Measurements from ENCODE around the gene TNS3.
"Not testable (repeated sequence)": the region's sequence is repeated elsewhere in the genome, so short reads cannot be mapped to it uniquely, and the experiment has no call there.

The TNS3 gene

GRCh38 chr7:47606593-47607046 is 24.7 kb upstream of the TNS3 start:
- Histone ChIP-seq H2BK12ac (ENCODE audit: low read length in 2 of 2) (peak overlapping the region; percentile 85 to 100), H4K91ac (ENCODE audit: low read length) (peak overlapping the region; percentile 96), H3K4me1 (ENCODE audit: control insufficient read depth, insufficient read depth, low read depth, low read length) (peaks cover 19% of the 10 kb centered on the region), H3K18ac (ENCODE audit: low read depth in 1 of 2, low read length in 2 of 2) (peak overlapping the region; percentile 25 to 71), H3K4ac (ENCODE audit: low read depth in 1 of 2, low read length in 2 of 2) (peak overlapping the region in 1 of 2 experiments; percentile 98), H2BK120ac (ENCODE audit: low read depth, low read length) (peak overlapping the region; percentile 21)
- H3K36me3 ChIP-seq (ENCODE audit: control insufficient read depth in 1 of 2, insufficient read depth in 2 of 2, low read depth in 1 of 2, low read length in 2 of 2); H2AK5ac ChIP-seq (ENCODE audit: low read length, severe bottlenecking); H3K23ac ChIP-seq (ENCODE audit: low read length in 2 of 2); H2BK5ac ChIP-seq (ENCODE audit: low read depth, low read length, poor library complexity, severe bottlenecking); H3K27ac ChIP-seq (ENCODE audit: low read length, poor library complexity, severe bottlenecking); H3K27me3 ChIP-seq (ENCODE audit: control insufficient read depth in 1 of 2, insufficient read depth in 1 of 2, low read length in 2 of 2); H2AFZ ChIP-seq (ENCODE audit: low read depth, low read length); H3K79me1 ChIP-seq (replicated peaks; ENCODE audit: low read length, poor library complexity, severe bottlenecking); H3K14ac ChIP-seq (ENCODE audit: low read length in 2 of 2); H4K8ac ChIP-seq (ENCODE audit: low read length); H3K4me2 ChIP-seq (ENCODE audit: low read length, poor library complexity, severe bottlenecking); H2BK15ac ChIP-seq (ENCODE audit: low read depth, poor library complexity, severe bottlenecking); H3K9me3 ChIP-seq (ENCODE audit: control insufficient read depth, low read length); H3K4me3 ChIP-seq (ENCODE audit: insufficient read depth in 1 of 2, low read depth in 1 of 2, low read length in 2 of 2); H3K9ac ChIP-seq (ENCODE audit: low read length): not testable (repeated sequence)
- 90% methylated on average over 8 of the region's 9 CpGs for WGBS
- DNase-seq: peak; percentile 52

GRCh38 chr7:47605816-47606575 is 24.1 kb upstream of the TNS3 start:
- 97% methylated on average over 9 of the region's 9 CpGs for WGBS
- no peak overlapping the region for H3K14ac ChIP-seq (ENCODE audit: low read length in 2 of 2)
- no peaks in the 10 kb centered on the region for H3K79me1 ChIP-seq (replicated peaks; ENCODE audit: low read length, poor library complexity, severe bottlenecking)
- H3K4me1 ChIP-seq (ENCODE audit: control insufficient read depth, insufficient read depth, low read depth, low read length): peaks cover 20% of the 10 kb centered on the region
- H2AFZ ChIP-seq (ENCODE audit: low read depth, low read length): no peak overlapping the region
- H3K36me3 ChIP-seq (ENCODE audit: control insufficient read depth in 1 of 2, insufficient read depth in 2 of 2, low read depth in 1 of 2, low read length in 2 of 2): no peaks in the 10 kb centered on the region
- no peaks in the 10 kb centered on the region for H3K9me3 ChIP-seq (ENCODE audit: control insufficient read depth, low read length)
- peak; percentile 43 for DNase-seq
- H3K27me3 ChIP-seq (ENCODE audit: control insufficient read depth in 1 of 2, insufficient read depth in 1 of 2, low read length in 2 of 2): peaks cover 0 to 6% of the 10 kb centered on the region in 2 experiments
- no peak overlapping the region for H3K23ac ChIP-seq (ENCODE audit: low read length in 2 of 2)
- peak overlapping the region; percentile 44 for H2BK15ac ChIP-seq (ENCODE audit: low read depth, poor library complexity, severe bottlenecking)
- H3K4me3 ChIP-seq (ENCODE audit: insufficient read depth in 1 of 2, low read depth in 1 of 2, low read length in 2 of 2): no peak overlapping the region
- no peak overlapping the region for H3K4me2 ChIP-seq (ENCODE audit: low read length, poor library complexity, severe bottlenecking)
- H4K8ac ChIP-seq (ENCODE audit: low read length): peak overlapping the region; percentile 81
- H2BK12ac ChIP-seq (ENCODE audit: low read length in 2 of 2): peak overlapping the region; percentile 85 to 100
- H3K9ac ChIP-seq (ENCODE audit: low read length): no peak overlapping the region
- peak overlapping the region; percentile 62 for H2BK120ac ChIP-seq (ENCODE audit: low read depth, low read length)
- H2BK5ac ChIP-seq (ENCODE audit: low read depth, low read length, poor library complexity, severe bottlenecking): no peak overlapping the region
- peak overlapping the region; percentile 88 to 98 for H3K4ac ChIP-seq (ENCODE audit: low read depth in 1 of 2, low read length in 2 of 2)
- no peak overlapping the region for H3K27ac ChIP-seq (ENCODE audit: low read length, poor library complexity, severe bottlenecking)
- H2AK5ac ChIP-seq (ENCODE audit: low read length, severe bottlenecking): peak overlapping the region; percentile 76
- peak overlapping the region; percentile 71 to 83 for H3K18ac ChIP-seq (ENCODE audit: low read depth in 1 of 2, low read length in 2 of 2)
- H4K91ac ChIP-seq (ENCODE audit: low read length): peak overlapping the region; percentile 96

GRCh38 chr7:47604496-47604890 is 22.6 kb upstream of the TNS3 start:
- Histone ChIP-seq H3K4me3 (ENCODE audit: insufficient read depth in 1 of 2, low read depth in 1 of 2, low read length in 2 of 2) (no peak overlapping the region), H3K4me2 (ENCODE audit: low read length, poor library complexity, severe bottlenecking) (no peak overlapping the region), H3K14ac (ENCODE audit: low read length in 2 of 2) (no peak overlapping the region), H2AK5ac (ENCODE audit: low read length, severe bottlenecking) (peak overlapping the region; percentile 47), H3K79me1 (replicated peaks; ENCODE audit: low read length, poor library complexity, severe bottlenecking) (no peaks in the 10 kb centered on the region), H3K18ac (ENCODE audit: low read depth in 1 of 2, low read length in 2 of 2) (peak overlapping the region; percentile 7 to 88), H2AFZ (ENCODE audit: low read depth, low read length) (no peak overlapping the region), H3K27ac (ENCODE audit: low read length, poor library complexity, severe bottlenecking) (peak overlapping the region; percentile 89), H2BK120ac (ENCODE audit: low read depth, low read length) (peak overlapping the region; percentile 80), H3K27me3 (ENCODE audit: control insufficient read depth in 1 of 2, insufficient read depth in 1 of 2, low read length in 2 of 2) (peaks cover 0 to 6% of the 10 kb centered on the region in 2 experiments), H4K91ac (ENCODE audit: low read length) (peak overlapping the region; percentile 23), H2BK15ac (ENCODE audit: low read depth, poor library complexity, severe bottlenecking) (no peak overlapping the region), H2BK12ac (ENCODE audit: low read length in 2 of 2) (peak overlapping the region in 1 of 2 experiments; percentile 93), H3K4ac (ENCODE audit: low read depth in 1 of 2, low read length in 2 of 2) (peak overlapping the region in 1 of 2 experiments; percentile 91), H3K23ac (ENCODE audit: low read length in 2 of 2) (no peak overlapping the region), H3K9ac (ENCODE audit: low read length) (no peak overlapping the region), H3K4me1 (ENCODE audit: control insufficient read depth, insufficient read depth, low read depth, low read length) (peaks cover 21% of the 10 kb centered on the region), H2BK5ac (ENCODE audit: low read depth, low read length, poor library complexity, severe bottlenecking) (no peak overlapping the region), H3K9me3 (ENCODE audit: control insufficient read depth, low read length) (no peaks in the 10 kb centered on the region), H4K8ac (ENCODE audit: low read length) (peak overlapping the region; percentile 33), H3K36me3 (ENCODE audit: control insufficient read depth in 1 of 2, insufficient read depth in 2 of 2, low read depth in 1 of 2, low read length in 2 of 2) (no peaks in the 10 kb centered on the region)
- DNase-seq: peak; percentile 58
- WGBS: 33% methylated on average over 3 of the region's 3 CpGs

GRCh38 chr7:47603514-47604255 is 21.8 kb upstream of the TNS3 start:
- Histone ChIP-seq H4K8ac (ENCODE audit: low read length) (peak overlapping the region; percentile 35), H2AK5ac (ENCODE audit: low read length, severe bottlenecking) (peak overlapping the region; percentile 79), H2BK15ac (ENCODE audit: low read depth, poor library complexity, severe bottlenecking) (peak overlapping the region; percentile 33), H3K18ac (ENCODE audit: low read depth in 1 of 2, low read length in 2 of 2) (peak overlapping the region; percentile 25 to 84), H2BK120ac (ENCODE audit: low read depth, low read length) (peak overlapping the region; percentile 80), H3K4me1 (ENCODE audit: control insufficient read depth, insufficient read depth, low read depth, low read length) (peaks cover 21% of the 10 kb centered on the region), H4K91ac (ENCODE audit: low read length) (peak overlapping the region; percentile 79), H3K4ac (ENCODE audit: low read depth in 1 of 2, low read length in 2 of 2) (peak overlapping the region; percentile 41 to 91), H3K27ac (ENCODE audit: low read length, poor library complexity, severe bottlenecking) (peak overlapping the region; percentile 89), H2BK12ac (ENCODE audit: low read length in 2 of 2) (peak overlapping the region; percentile 42 to 82)
- 95% methylated on average over 13 of the region's 13 CpGs for WGBS
- H3K23ac ChIP-seq (ENCODE audit: low read length in 2 of 2); H3K36me3 ChIP-seq (ENCODE audit: control insufficient read depth in 1 of 2, insufficient read depth in 2 of 2, low read depth in 1 of 2, low read length in 2 of 2); H3K14ac ChIP-seq (ENCODE audit: low read length in 2 of 2); H2AFZ ChIP-seq (ENCODE audit: low read depth, low read length); H3K9ac ChIP-seq (ENCODE audit: low read length); H2BK5ac ChIP-seq (ENCODE audit: low read depth, low read length, poor library complexity, severe bottlenecking); H3K4me3 ChIP-seq (ENCODE audit: insufficient read depth in 1 of 2, low read depth in 1 of 2, low read length in 2 of 2); H3K27me3 ChIP-seq (ENCODE audit: control insufficient read depth in 1 of 2, insufficient read depth in 1 of 2, low read length in 2 of 2); H3K9me3 ChIP-seq (ENCODE audit: control insufficient read depth, low read length); H3K79me1 ChIP-seq (replicated peaks; ENCODE audit: low read length, poor library complexity, severe bottlenecking); H3K4me2 ChIP-seq (ENCODE audit: low read length, poor library complexity, severe bottlenecking); DNase-seq: not testable (repeated sequence)

Data from mesenchymal stem cell (in vitro differentiated cells and primary cell).